H1 (cell line): Measurements from ENCODE around the gene CDC45. TPM values are rescaled to one million over a fixed set of nuclear protein-coding genes. Genes with fewer than 3 reads are reported as not detected.

ENCODE experiments used
- CTCF ChIA-PET: fragments of 300-600 bp; sonication (Branson Sonifier 250); formaldehyde crosslinking; loops from one replicate; lab custom pipeline; 2021; ENCODE audit not compliant: partially characterized antibody; lab: Charles Lee
- POLR2A ChIA-PET: fragments of 300-600 bp; sonication (Branson Sonifier 250); formaldehyde crosslinking; loops from one replicate; lab custom pipeline; 2021; ENCODE audit warnings: inconsistent platforms; ENCODE audit not compliant: partially characterized antibody; lab: Charles Lee
- DNase-seq, 2 experiments: peaks; one replicate each; pipeline versions ENCODE4 v3.0.0 to v3.0.0-alpha.2; 2010 to 2022; ENCODE audit warnings: low spot score in 2 of 2, low read depth in 1 of 2, mixed read lengths in 1 of 2
- FAIRE-seq: peaks from 2 replicates; lab custom pipeline; 2011; peaks lifted over from hg19 to GRCh38; lab: Jason Lieb, UNC
- H2AFZ ChIP-seq: 2 replicates; pipeline ENCODE4 v1.8.1; 2012; ENCODE audit warnings: low read length, inconsistent platforms
- H2AK5ac ChIP-seq: 2 replicates; pipeline ENCODE4 v1.6.1; 2013; ENCODE audit warnings: low read depth, low read length
- H2BK120ac ChIP-seq: replicated peaks from 2 replicates; pipeline ENCODE3; 2013; ENCODE audit warnings: low read depth, low read length, inconsistent platforms
- H2BK12ac ChIP-seq: 2 replicates; pipeline ENCODE4 v1.6.1; 2013; ENCODE audit warnings: low read depth, low read length
- H2BK15ac ChIP-seq: 2 replicates; pipeline ENCODE4 v1.6.1; 2013; ENCODE audit warnings: low read length
- H2BK20ac ChIP-seq: 2 replicates; pipeline ENCODE4 v1.6.1; 2013; ENCODE audit warnings: low read length
- H2BK5ac ChIP-seq: 2 replicates; pipeline ENCODE4 v1.6.1; 2013; ENCODE audit warnings: low read depth, low read length
- H3K14ac ChIP-seq: 2 replicates; pipeline ENCODE4 v1.6.1; 2013; ENCODE audit warnings: inconsistent platforms; ENCODE audit not compliant: insufficient read length
- H3K18ac ChIP-seq: 2 replicates; pipeline ENCODE4 v1.6.1; 2013; ENCODE audit warnings: low read length; ENCODE audit errors: extremely low read depth
- H3K23ac ChIP-seq: 2 replicates; pipeline ENCODE4 v1.6.1; 2013; ENCODE audit warnings: inconsistent platforms; ENCODE audit not compliant: insufficient read length
- H3K23me2 ChIP-seq: 2 replicates; pipeline ENCODE4 v1.6.1; 2013; ENCODE audit warnings: low read depth, low read length
- H3K27ac ChIP-seq: 2 replicates; pipeline ENCODE4 v1.6.1; 2011; ENCODE audit warnings: low read depth, low read length, inconsistent platforms
- H3K27me3 ChIP-seq, 4 experiments: replicated peaks in 1 of 4; 1 replicate in 1 of 4; 2 replicates in 3 of 4; pipeline versions ENCODE4 v1.6.1 to v1.8.1; 2011 to 2013; ENCODE audit warnings: low read length in 3 of 4, mild to moderate bottlenecking in 3 of 4, inconsistent platforms in 2 of 4, mixed read lengths in 2 of 4, moderate library complexity in 1 of 4; ENCODE audit not compliant: control insufficient read depth in 3 of 4, insufficient read depth in 3 of 4; ENCODE audit errors: extremely low read depth in 1 of 4
- H3K36me3 ChIP-seq, 4 experiments: 2 replicates each; pipeline versions ENCODE4 v1.6.1 to v1.8.1; 2011 to 2013; ENCODE audit warnings: mild to moderate bottlenecking in 4 of 4, low read length in 3 of 4, moderate library complexity in 2 of 4, control low read depth in 1 of 4, inconsistent platforms in 1 of 4; ENCODE audit not compliant: insufficient read depth in 4 of 4, control insufficient read depth in 2 of 4
- H3K4ac ChIP-seq: replicated peaks from 2 replicates; pipeline ENCODE3; 2013; ENCODE audit warnings: low read length, low read depth, mixed read lengths, inconsistent platforms; ENCODE audit not compliant: insufficient read length
- H3K4me1 ChIP-seq, 4 experiments: replicated peaks in 1 of 4; 1 replicate in 1 of 4; 2 replicates in 3 of 4; pipeline versions ENCODE4 v1.6.1 to v1.8.1; 2011 to 2013; ENCODE audit warnings: low read length in 3 of 4, inconsistent platforms in 2 of 4, mixed read lengths in 1 of 4; ENCODE audit not compliant: insufficient read depth in 4 of 4, control insufficient read depth in 3 of 4
- H3K4me2 ChIP-seq, 2 experiments: 2 replicates each; pipeline versions ENCODE4 v1.6.1 to v1.8.1; 2011 to 2013; ENCODE audit warnings: low read depth in 2 of 2, low read length in 2 of 2, control low read depth in 1 of 2, inconsistent platforms in 1 of 2, mild to moderate bottlenecking in 1 of 2; ENCODE audit not compliant: insufficient read depth in 1 of 2
- H3K4me3 ChIP-seq, 4 experiments: fragments of 200-600, 300-600 bp in 1 of 4; sonication (generic), shearing (Covaris generic), sonication (Bioruptor Twin) in 1 of 4; 2 replicates each; pipeline versions ENCODE4 v1.5.1 to v1.8.1; 2011 to 2016; ENCODE audit warnings: low read length in 4 of 4, low read depth in 3 of 4, control low read depth in 2 of 4, inconsistent platforms in 2 of 4, mild to moderate bottlenecking in 2 of 4, mixed read lengths in 1 of 4, moderate library complexity in 1 of 4; ENCODE audit not compliant: insufficient read depth in 2 of 4; ENCODE audit errors: extremely low read depth in 1 of 4
- H3K56ac ChIP-seq: replicated peaks from 2 replicates; pipeline ENCODE3; 2013; ENCODE audit warnings: low read depth, mild to moderate bottlenecking, mixed read lengths, low read length, inconsistent platforms; ENCODE audit not compliant: insufficient read length
- H3K79me1 ChIP-seq: 2 replicates; pipeline ENCODE4 v1.6.1; 2013; ENCODE audit warnings: low read depth, low read length, control low read depth
- H3K79me2 ChIP-seq, 2 experiments: 2 replicates each; pipeline versions ENCODE4 v1.6.1 to v1.8.1; 2012 to 2013; ENCODE audit warnings: low read length in 2 of 2, mild to moderate bottlenecking in 2 of 2, inconsistent platforms in 1 of 2; ENCODE audit not compliant: insufficient read depth in 2 of 2, control insufficient read depth in 1 of 2
- H3K9ac ChIP-seq, 4 experiments: replicated peaks in 1 of 4; 1 replicate in 1 of 4; 2 replicates in 3 of 4; pipeline versions ENCODE4 v1.6.1 to v1.8.1; 2011 to 2013; ENCODE audit warnings: low read depth in 3 of 4, low read length in 3 of 4, control low read depth in 2 of 4, mild to moderate bottlenecking in 2 of 4, moderate library complexity in 2 of 4, inconsistent platforms in 1 of 4; ENCODE audit errors: extremely low read depth in 1 of 4
- H3K9me3 ChIP-seq, 2 experiments: 2 replicates each; pipeline versions ENCODE4 v1.6.1 to v1.8.1; 2012 to 2013; ENCODE audit warnings: mild to moderate bottlenecking in 2 of 2, moderate library complexity in 2 of 2, control low read depth in 1 of 2, inconsistent platforms in 1 of 2, low read depth in 1 of 2, low read length in 1 of 2, mixed read lengths in 1 of 2; ENCODE audit not compliant: insufficient read depth in 2 of 2
- H4K20me1 ChIP-seq, 2 experiments: replicated peaks in 1 of 2; 2 replicates each; pipeline versions ENCODE3 to v1.8.1; 2011 to 2013; ENCODE audit warnings: inconsistent platforms in 2 of 2, low read length in 2 of 2, mild to moderate bottlenecking in 1 of 2; ENCODE audit not compliant: insufficient read depth in 2 of 2, control insufficient read depth in 1 of 2
- H4K5ac ChIP-seq: 2 replicates; pipeline ENCODE4 v1.6.1; 2013; ENCODE audit warnings: low read length, low read depth, mixed read lengths, inconsistent platforms; ENCODE audit not compliant: insufficient read length
- H4K8ac ChIP-seq: 2 replicates; pipeline ENCODE4 v1.8.0; 2013; ENCODE audit warnings: mild to moderate bottlenecking, moderate library complexity, low read length, inconsistent platforms; ENCODE audit not compliant: insufficient read depth; ENCODE audit errors: extremely low read depth
- H4K91ac ChIP-seq: replicated peaks from 2 replicates; pipeline ENCODE3; 2013; ENCODE audit warnings: low read length, mixed read lengths, inconsistent platforms; ENCODE audit not compliant: insufficient read length
- CBX8 ChIP-seq: fragments of 300-800, 300-1000 bp; sonication (generic); IDR thresholded peaks from 2 replicates; pipeline ENCODE4 v1.7.1; 2016; ENCODE audit warnings: low read depth, low read length, borderline replicate concordance
- CHD2 ChIP-seq: IDR thresholded peaks from 2 replicates; pipeline ENCODE4 v1.6.1; 2012; ENCODE audit warnings: low read length, improper control_type of control experiment
- HDAC6 ChIP-seq: IDR thresholded peaks from one replicate; pipeline ENCODE4 v1.7.1; 2012; ENCODE audit warnings: low read depth, mild to moderate bottlenecking, inconsistent platforms, low read length, moderate library complexity
- POLR2A ChIP-seq, 2 experiments: IDR thresholded peaks; 1 replicate in 1 of 2; 2 replicates in 1 of 2; pipeline ENCODE4 v1.6.1; 2011; ENCODE audit warnings: low read depth in 2 of 2, low read length in 2 of 2, mild to moderate bottlenecking in 2 of 2; ENCODE audit errors: control extremely low read depth in 1 of 2
- WGBS, 2 experiments: shearing (Covaris generic) in 1 of 2; methylation state at CpG; one replicate each; pipeline versions ENCODE4 v1.1.6 to v1.1.7; 2013 to 2015; ENCODE audit warnings: low lambda C conversion rate in 2 of 2, mixed read lengths in 2 of 2, inconsistent platforms in 1 of 2, low coverage in 1 of 2, missing lambda C conversion rate in 1 of 2; ENCODE audit not compliant: insufficient replicate concordance in 2 of 2, insufficient coverage in 1 of 2, insufficient read length in 1 of 2; ENCODE audit errors: extremely low coverage in 1 of 2, missing lambda C conversion rate in 1 of 2; 5-methylcytosine and 5-hydroxymethylcytosine counted together
- polyA plus RNA-seq, 7 experiments: library from polyadenylated mRNA; depleted of rRNA in 3 of 7; stranded (reverse) in 5 of 7; unstranded in 2 of 7; fragments of >200 nt in 5 of 7; fragments of 200-250 nt in 2 of 7; gene quantifications; 1 replicate in 5 of 7; 2 replicates in 1 of 7; 4 replicates in 1 of 7; pipeline versions ENCODE4 v1.2.1 to v1.2.3, GENCODE V29; 2011 to 2013; ENCODE audit warnings: missing spikeins in 2 of 7, mixed read lengths in 2 of 7
- total RNA-seq: library from RNA; stranded (reverse); fragmentation: NEBNext Ultra II Directional; extraction: Animal tissue kit (Norgen Biotek cat#: 25700); gene quantifications from 2 replicates; pipeline ENCODE4 v1.2.1, GENCODE V29; 2021

Gene CDC45
- total and polyA plus RNA-seq, 2 of the 8 experiments (the other 6 are each of a cell fraction or from before 2014, with no cell fraction given): 31.9 to 37.7 TPM

DNA sequence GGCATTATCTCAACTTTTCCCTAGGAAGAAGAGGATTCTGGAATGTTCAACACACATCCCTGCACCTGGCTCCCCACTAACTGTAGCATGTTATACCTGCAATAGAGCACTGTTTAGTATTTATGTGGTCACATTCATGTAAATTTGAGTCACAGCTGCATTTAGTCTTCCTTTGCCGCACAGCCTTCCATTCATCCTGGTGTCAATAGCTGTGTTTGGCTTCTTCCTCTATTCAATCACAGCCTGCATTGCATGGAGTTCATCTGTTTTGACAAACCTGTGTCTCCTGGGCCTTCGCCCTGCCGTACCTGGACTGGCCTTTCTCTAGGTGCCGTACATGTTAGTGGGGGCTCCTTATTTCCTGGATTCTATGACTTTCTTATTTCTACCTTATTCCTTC, 28.1 kb upstream of the CDC45 start:
- no peak overlapping the region for H4K91ac ChIP-seq
- no peak overlapping the region for H3K9ac ChIP-seq
- H3K23me2 ChIP-seq: peaks cover 7% of the 10 kb centered on the region; the same call in 1 of the 2 replicates
- H2BK120ac ChIP-seq: no peak overlapping the region
- no peak overlapping the region for H3K4me3 ChIP-seq
- DNase-seq: no peak
- H2BK15ac ChIP-seq: no peak overlapping the region
- H3K18ac ChIP-seq: no peak overlapping the region
- ChIA-PET POLR2A (interaction anchor here (1.2 to 3.4 kb wide), 8 partner anchors 8 to 83 kb away, joined by 3 to 12 read pairs (median 6); partner anchors contain the start of genes CDC45, HIRA, MRPL40 and UFD1), CTCF (interaction anchor here (0.8 to 2.0 kb wide), 5 partner anchors 16 to 181 kb away, joined by 3 to 6 read pairs (median 4); no protein-coding TSS in a partner anchor)
- FAIRE-seq: no peak
- no peak overlapping the region for H2BK12ac ChIP-seq
- no peak overlapping the region for H3K4me2 ChIP-seq
- H3K79me2 ChIP-seq: peaks cover 0 to 4% of the 10 kb centered on the region in 2 experiments; a peak in 1 of 4 replicates
- H3K27me3 ChIP-seq: no peaks in the 10 kb centered on the region
- peaks cover 2% of the 10 kb centered on the region; the same call in 1 of the 2 replicates for H3K79me1 ChIP-seq
- H4K20me1 ChIP-seq: peaks cover 7 to 10% of the 10 kb centered on the region in 2 experiments
- peaks cover 0 to 6% (median 1%) of the 10 kb centered on the region in 4 experiments; a peak in 2 of 7 replicates for H3K4me1 ChIP-seq
- no peaks in the 10 kb centered on the region for H3K9me3 ChIP-seq
- H3K4ac ChIP-seq: no peak overlapping the region
- H3K14ac ChIP-seq: no peak overlapping the region
- H2AFZ ChIP-seq: no peak overlapping the region
- no peak overlapping the region for H3K56ac ChIP-seq
- H2BK20ac ChIP-seq: no peak overlapping the region
- TF ChIP-seq CHD2 (no peak), CBX8 (no peak), HDAC6 (no peak), POLR2A (IDR thresholded peaks at IDR 0.05; ENCODE audit: control extremely low read depth in 1 of 2, low read depth in 2 of 2, low read length in 2 of 2) (no peak)
- H3K23ac ChIP-seq: no peak overlapping the region
- H3K36me3 ChIP-seq: peaks cover 7 to 51% (median 37%) of the 10 kb centered on the region in 4 experiments
- no peak overlapping the region for H2BK5ac ChIP-seq
- H3K27ac ChIP-seq: no peak overlapping the region
- no peak overlapping the region for H4K8ac ChIP-seq
- no peak overlapping the region for H4K5ac ChIP-seq
- 88% methylated on average over 4 of the region's 4 CpGs; no CpG with 5 or more reads in 1 of the 2 experiments for WGBS, 2 experiments
- H2AK5ac ChIP-seq: no peak overlapping the region
